Adrenal gland (tissue), 12 donors: ENCODE results near the gene SUFU. TPM values are rescaled to one million over a fixed set of nuclear protein-coding genes. Genes with fewer than 3 reads are reported as not detected.

Experiments used
- DNase-seq, 7 donors: peaks; one replicate each; pipeline ENCODE4 v3.0.0-alpha.2; 2019 to 2020
- H3K27ac ChIP-seq, 5 donors: fragments of 200-600 bp; sonication (generic) in 4 of 5; 1 replicate in 3 of 5; 2 replicates in 2 of 5; pipeline versions ENCODE4 v1.5.1 to v1.8.0; 2016 to 2020; ENCODE audit warnings: mild to moderate bottlenecking in 1 of 5
- H3K27me3 ChIP-seq: fragments of 200-600 bp; 2 replicates; pipeline ENCODE4 v1.8.0; 2021
- H3K36me3 ChIP-seq, 2 donors: fragments of 200-600 bp; replicated peaks in 1 of 2; 1 replicate in 1 of 2; 2 replicates in 1 of 2; pipeline versions ENCODE4 v1.5.1 to v1.8.0; 2018 to 2022
- H3K4me1 ChIP-seq, 2 donors: fragments of 200-600 bp; replicated peaks in 1 of 2; 1 replicate in 1 of 2; 2 replicates in 1 of 2; pipeline versions ENCODE4 v1.5.1 to v1.8.0; 2018 to 2021
- H3K4me3 ChIP-seq, 4 donors: fragments of 200-600 bp; sonication (generic) in 3 of 4; one replicate each; pipeline ENCODE4 v1.5.1; 2016 to 2018
- H3K9me3 ChIP-seq, 3 donors: fragments of 200-600 bp; sonication (generic) in 1 of 3; replicated peaks in 1 of 3; 1 replicate in 2 of 3; 2 replicates in 1 of 3; pipeline versions ENCODE4 v1.5.1 to v1.8.0; 2016 to 2021
- POLR2A ChIP-seq, 2 donors: fragments of 450-650 bp; IDR thresholded peaks; one replicate each; pipeline ENCODE4 v1.6.1; 2017; ENCODE audit warnings: antibody characterized with exemption in 2 of 2, mild to moderate bottlenecking in 2 of 2, moderate library complexity in 1 of 2
- WGBS, 4 donors: extraction: QIAGEN DNeasy Blood & Tissue Kit in 2 of 4; methylation state at CpG; one replicate each; pipeline versions ENCODE4 v1.1.5 to v1.1.7; 2013 to 2017; 5-methylcytosine and 5-hydroxymethylcytosine counted together
- intact Hi-C, 2 donors: fragments of 100-400 bp; cut with DNase I; formaldehyde crosslinking; loops; one replicate each; pipeline versions ENCODE4 v1.14.1 to v1.15.0; 2022 to 2023
- polyA plus RNA-seq, 3 donors: library from polyadenylated mRNA; stranded (reverse); fragments of 200-250 nt in 2 of 3; fragments of 350-450 nt in 1 of 3; fragmentation: Illumina TruSeq in 1 of 3; extraction: RNeasy Lipid Tissue Mini Kit (QIAGEN cat#74804) in 1 of 3; gene quantifications; one replicate each; pipeline ENCODE4 v1.2.3, GENCODE V29; 2013 to 2014
- total RNA-seq, 9 donors: library from RNA; depleted of rRNA in 4 of 9; stranded (reverse); fragments of >200 nt in 4 of 9; fragments of 120-200 nt in 1 of 9; fragmentation: NEBNext Ultra II Directional in 1 of 9; extraction: Animal tissue kit (Norgen Biotek cat#: 25700) in 1 of 9; gene quantifications; one replicate each; pipeline versions ENCODE4 v1.1.0 to v1.2.4, GENCODE V29; 2013 to 2023
- TF ChIP-seq, protein P1 (sequence below), 6 experiments: fragments of 450-650 bp in 4 of 6; fragments of 200-600 bp in 2 of 6; sonication (generic) in 1 of 6; IDR thresholded peaks; 1 replicate in 5 of 6; 2 replicates in 1 of 6; pipeline versions ENCODE4 v1.5.1 to v1.8.0; 2016 to 2021; ENCODE audit warnings: antibody characterized with exemption in 6 of 6, mild to moderate bottlenecking in 2 of 6, moderate library complexity in 1 of 6
- donor health status: healthy with polysubstance abuse.
- donor health status: Bipolar disorder and iron deficiency.
- donor health status: DM: yes; HTN: yes; CAD: no.
- donor health status: DM: no; HTN: no; CAD: no.
- donor health status: DM: no; HTN: no; CAD: no.
- donor health status: DM: yes; HTN: yes; CAD: no.

Gene SUFU
- total and polyA plus RNA-seq, 12 donors = 4.3 to 20.2 (median 11.1) TPM

DNA sequence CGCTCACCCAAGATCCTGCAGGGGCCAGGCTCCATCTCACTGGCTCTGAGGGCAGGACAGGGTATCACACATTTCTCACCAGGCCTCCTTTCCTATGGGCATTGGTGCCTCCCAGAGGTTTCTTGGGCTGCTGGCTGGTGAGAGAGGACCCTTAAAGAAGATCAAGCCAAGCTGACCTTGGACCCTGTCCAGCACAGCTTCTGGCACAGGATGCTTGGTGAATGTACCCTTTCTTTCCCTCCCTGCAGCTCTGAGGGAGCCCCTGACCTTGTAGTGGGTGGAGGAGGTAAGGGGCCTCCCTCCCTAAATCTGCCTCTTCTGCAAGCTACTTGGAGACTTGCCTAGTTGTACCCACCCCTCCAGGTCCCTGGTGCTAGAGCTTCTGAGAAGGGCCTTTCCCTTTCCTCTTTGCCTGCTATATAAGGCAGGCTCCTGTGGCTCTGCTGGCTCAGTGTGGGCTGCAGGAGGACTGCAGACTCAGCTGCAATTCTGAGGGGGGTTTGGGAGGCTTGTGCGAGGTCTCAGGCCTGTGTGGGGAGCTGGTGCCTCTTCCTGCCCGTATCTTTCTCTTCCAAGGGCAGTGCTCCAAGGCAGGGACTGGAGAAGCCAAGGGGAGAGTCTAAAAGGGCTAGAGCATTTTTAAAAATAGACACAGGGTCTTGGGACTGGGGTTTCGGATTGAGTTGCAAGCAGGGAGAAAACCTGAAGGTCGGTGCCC lies 128.8 kb downstream of the SUFU start:
- 22 to 47% (median 26%) methylated on average over 3 to 5 of the region's 5 CpGs for WGBS, 4 donors
- Histone ChIP-seq H3K4me3 (peak overlapping the region in 1 of 4 donors; percentile 20), H3K36me3 (peaks cover 0 to 11% of the 10 kb centered on the region in 2 donors), H3K9me3 (no peaks in the 10 kb centered on the region), H3K4me1 (peaks cover 30 to 55% of the 10 kb centered on the region in 2 donors), H3K27me3 (no peaks in the 10 kb centered on the region), H3K27ac (peak overlapping the region in 4 of 5 donors; percentile 41 to 88 (median 66))
- intact Hi-C loops = no loop called here
- DNase-seq = peak in 3 of 7 donors; percentile 39 to 57 (median 56)
- TF ChIP-seq POLR2A (IDR thresholded peaks at IDR 0.05) = peak in 1 of 2 donors; percentile 9
- TF ChIP-seq, protein P1, sequence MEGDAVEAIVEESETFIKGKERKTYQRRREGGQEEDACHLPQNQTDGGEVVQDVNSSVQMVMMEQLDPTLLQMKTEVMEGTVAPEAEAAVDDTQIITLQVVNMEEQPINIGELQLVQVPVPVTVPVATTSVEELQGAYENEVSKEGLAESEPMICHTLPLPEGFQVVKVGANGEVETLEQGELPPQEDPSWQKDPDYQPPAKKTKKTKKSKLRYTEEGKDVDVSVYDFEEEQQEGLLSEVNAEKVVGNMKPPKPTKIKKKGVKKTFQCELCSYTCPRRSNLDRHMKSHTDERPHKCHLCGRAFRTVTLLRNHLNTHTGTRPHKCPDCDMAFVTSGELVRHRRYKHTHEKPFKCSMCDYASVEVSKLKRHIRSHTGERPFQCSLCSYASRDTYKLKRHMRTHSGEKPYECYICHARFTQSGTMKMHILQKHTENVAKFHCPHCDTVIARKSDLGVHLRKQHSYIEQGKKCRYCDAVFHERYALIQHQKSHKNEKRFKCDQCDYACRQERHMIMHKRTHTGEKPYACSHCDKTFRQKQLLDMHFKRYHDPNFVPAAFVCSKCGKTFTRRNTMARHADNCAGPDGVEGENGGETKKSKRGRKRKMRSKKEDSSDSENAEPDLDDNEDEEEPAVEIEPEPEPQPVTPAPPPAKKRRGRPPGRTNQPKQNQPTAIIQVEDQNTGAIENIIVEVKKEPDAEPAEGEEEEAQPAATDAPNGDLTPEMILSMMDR (IDR thresholded peaks at IDR 0.05) = no peak

DNA sequence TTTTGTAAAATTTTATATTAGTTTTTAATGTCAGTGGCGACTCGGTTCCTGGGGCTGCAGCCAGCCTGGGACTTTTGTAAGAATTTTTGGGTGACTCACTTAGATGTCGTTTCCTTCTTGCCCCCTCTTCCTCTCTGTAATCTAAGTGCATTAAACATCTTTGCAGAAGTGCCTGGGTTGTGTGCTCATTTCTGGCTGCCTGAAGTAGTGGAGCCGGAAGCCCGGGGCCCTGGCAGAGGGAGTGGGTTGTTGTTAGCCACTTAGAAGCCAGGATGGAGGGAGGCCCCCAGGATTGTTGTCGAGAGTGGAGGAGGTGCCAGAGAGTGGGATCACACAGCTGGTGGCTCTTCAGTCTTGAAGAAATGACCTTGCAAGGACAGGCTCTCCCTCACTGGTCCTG lies 129.5 kb downstream of the SUFU start:
- H3K36me3 ChIP-seq = peaks cover 0 to 11% of the 10 kb centered on the region in 2 donors
- DNase-seq = peak in 4 of 7 donors; percentile 48 to 72 (median 62)
- H3K4me3 ChIP-seq = peak overlapping the region in 1 of 4 donors; percentile 20
- WGBS, 4 donors = 4 to 11% (median 7%) methylated on average over 6 of the region's 6 CpGs
- intact Hi-C loops = no loop called here
- peaks cover 22 to 48% of the 10 kb centered on the region in 2 donors for H3K4me1 ChIP-seq
- H3K27ac ChIP-seq = peak overlapping the region in 4 of 5 donors; percentile 49 to 88 (median 66)
- H3K27me3 ChIP-seq = no peaks in the 10 kb centered on the region
- TF ChIP-seq, protein P1 (IDR thresholded peaks at IDR 0.05) = no peak
- no peak for TF ChIP-seq POLR2A (IDR thresholded peaks at IDR 0.05)
- no peaks in the 10 kb centered on the region for H3K9me3 ChIP-seq

DNA sequence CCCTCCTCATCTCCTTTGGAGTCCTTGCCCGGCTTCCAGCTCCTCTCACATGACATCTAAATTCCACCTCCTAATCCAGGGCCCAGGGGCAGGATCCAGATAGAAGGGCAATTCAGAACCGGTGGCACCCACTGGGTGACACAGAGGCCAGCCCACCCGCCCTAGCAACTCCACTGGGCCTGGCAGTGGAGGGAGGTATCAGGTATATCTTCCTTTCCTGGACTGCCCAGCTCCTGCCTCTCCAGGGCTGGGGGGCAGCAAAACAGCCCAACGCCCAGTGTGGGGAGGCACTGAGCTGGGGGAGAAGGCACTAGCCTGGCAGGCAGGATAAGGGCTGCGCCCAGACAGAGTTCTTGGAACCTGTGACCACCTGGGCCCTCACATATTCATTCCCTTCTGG lies 130.1 kb downstream of the SUFU start:
- Histone ChIP-seq H3K36me3 (peaks cover 0 to 11% of the 10 kb centered on the region in 2 donors), H3K9me3 (no peaks in the 10 kb centered on the region), H3K27me3 (no peaks in the 10 kb centered on the region), H3K4me1 (peaks cover 18 to 42% of the 10 kb centered on the region in 2 donors), H3K27ac (peak overlapping the region in 4 of 5 donors; percentile 49 to 88 (median 66)), H3K4me3 (no peak overlapping the region)
- intact Hi-C loops = no loop called here
- no peak for DNase-seq
- TF ChIP-seq POLR2A (IDR thresholded peaks at IDR 0.05) = no peak
- TF ChIP-seq, protein P1 (IDR thresholded peaks at IDR 0.05) = no peak
- WGBS, 4 donors = 87 to 95% (median 92%) methylated on average over 1 to 5 of the region's 5 CpGs

DNA sequence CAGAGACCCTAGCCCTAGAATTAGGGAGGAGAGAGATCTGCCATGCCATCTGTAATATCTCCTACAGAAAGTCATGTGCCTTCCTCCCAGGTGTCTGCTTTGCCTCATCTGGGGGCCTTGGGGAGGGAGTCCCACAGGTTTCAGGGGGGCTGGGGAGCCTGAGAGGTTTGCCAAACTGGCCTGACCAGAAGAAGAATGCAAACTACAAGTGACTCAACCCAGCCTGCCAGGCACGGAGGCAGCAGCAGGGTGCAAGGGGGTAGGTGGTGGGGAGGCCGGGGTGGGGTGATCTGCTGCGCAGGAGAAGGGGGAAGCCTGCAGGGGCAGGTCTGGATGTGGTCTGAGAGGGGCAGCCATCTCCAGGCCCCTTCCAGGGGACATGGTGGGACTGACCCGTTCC lies 130.9 kb downstream of the SUFU start:
- Histone ChIP-seq H3K4me3 (no peak overlapping the region), H3K4me1 (peaks cover 18 to 35% of the 10 kb centered on the region in 2 donors), H3K36me3 (peaks cover 0 to 11% of the 10 kb centered on the region in 2 donors), H3K27me3 (no peaks in the 10 kb centered on the region), H3K27ac (peak overlapping the region in 1 of 5 donors; percentile 88), H3K9me3 (no peaks in the 10 kb centered on the region)
- intact Hi-C loops = no loop called here
- TF ChIP-seq, protein P1 (IDR thresholded peaks at IDR 0.05) = no peak
- no peak for TF ChIP-seq POLR2A (IDR thresholded peaks at IDR 0.05)
- no peak for DNase-seq
- 64 to 75% (median 74%) methylated on average over 2 to 4 of the region's 4 CpGs; no CpG with 5 or more reads in 1 of the 4 donors for WGBS, 4 donors
